SJSA1 (cell line): ENCODE data around the gene C10orf67. TPM values are rescaled to one million over a fixed set of nuclear protein-coding genes. Genes with fewer than 3 reads are reported as not detected.

Experiments used
- DNase-seq, 2 experiments: peaks; one replicate each; pipeline ENCODE4 v3.0.0-alpha.2; 2015 to 2020; ENCODE audit warnings: low spot score in 2 of 2, low read depth in 1 of 2
- H3K27ac ChIP-seq: fragments of 250-450 bp; sonication (Bioruptor Pico); 2 replicates; pipeline ENCODE4 v1.5.1; 2020; ENCODE audit warnings: mild to moderate bottlenecking, moderate library complexity
- H3K27me3 ChIP-seq: fragments of 250-450 bp; sonication (Bioruptor Pico); replicated peaks from 2 replicates; pipeline ENCODE4 v1.5.1; 2020; ENCODE audit warnings: mild to moderate bottlenecking, moderate library complexity
- H3K36me3 ChIP-seq: fragments of 250-450 bp; sonication (Bioruptor Pico); 2 replicates; pipeline ENCODE4 v1.5.1; 2020; ENCODE audit warnings: mild to moderate bottlenecking
- H3K4me1 ChIP-seq: fragments of 250-450 bp; sonication (Bioruptor Pico); replicated peaks from 2 replicates; pipeline ENCODE4 v1.6.1; 2021; ENCODE audit warnings: mild to moderate bottlenecking
- H3K4me3 ChIP-seq: fragments of 250-450 bp; sonication (Bioruptor Pico); 2 replicates; pipeline ENCODE4 v1.5.1; 2020; ENCODE audit warnings: mild to moderate bottlenecking
- H3K9me3 ChIP-seq: fragments of 250-450 bp; sonication (Bioruptor Pico); replicated peaks from 2 replicates; pipeline ENCODE4 v1.5.1; 2020; ENCODE audit warnings: mild to moderate bottlenecking
- total RNA-seq: library from RNA; depleted of rRNA; stranded (reverse); fragments of >200 nt; shearing (Covaris generic); gene quantifications from 2 replicates; pipeline ENCODE4 v1.2.3, GENCODE V29; 2014; rRNA removed

The C10orf67 gene
- total RNA-seq, 1 experiment from 2014 or later = not detected

DNA sequence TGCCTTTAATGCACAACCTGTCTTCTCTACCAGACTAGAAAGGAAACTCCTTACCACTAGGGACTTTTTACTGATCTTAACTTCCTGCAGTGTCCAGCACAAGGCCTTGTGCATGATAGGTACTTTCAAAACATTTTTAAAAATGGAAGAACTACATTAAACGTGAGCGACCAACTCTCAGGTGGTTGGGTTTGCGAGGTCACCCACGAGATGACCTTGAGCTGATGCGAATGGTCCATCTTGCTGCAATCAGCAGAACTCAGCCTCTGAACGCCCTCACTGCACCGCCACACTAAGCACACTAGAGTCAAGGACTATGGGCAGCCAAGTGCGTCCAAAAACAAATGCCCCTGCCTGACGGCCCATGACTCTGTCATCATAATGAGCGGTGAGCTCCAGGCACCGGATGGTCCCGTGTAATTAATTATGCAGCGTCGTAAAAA is 187.3 kb downstream of the C10orf67 start:
- DNase-seq = no peak
- H3K27me3 ChIP-seq = no peaks in the 10 kb centered on the region

DNA sequence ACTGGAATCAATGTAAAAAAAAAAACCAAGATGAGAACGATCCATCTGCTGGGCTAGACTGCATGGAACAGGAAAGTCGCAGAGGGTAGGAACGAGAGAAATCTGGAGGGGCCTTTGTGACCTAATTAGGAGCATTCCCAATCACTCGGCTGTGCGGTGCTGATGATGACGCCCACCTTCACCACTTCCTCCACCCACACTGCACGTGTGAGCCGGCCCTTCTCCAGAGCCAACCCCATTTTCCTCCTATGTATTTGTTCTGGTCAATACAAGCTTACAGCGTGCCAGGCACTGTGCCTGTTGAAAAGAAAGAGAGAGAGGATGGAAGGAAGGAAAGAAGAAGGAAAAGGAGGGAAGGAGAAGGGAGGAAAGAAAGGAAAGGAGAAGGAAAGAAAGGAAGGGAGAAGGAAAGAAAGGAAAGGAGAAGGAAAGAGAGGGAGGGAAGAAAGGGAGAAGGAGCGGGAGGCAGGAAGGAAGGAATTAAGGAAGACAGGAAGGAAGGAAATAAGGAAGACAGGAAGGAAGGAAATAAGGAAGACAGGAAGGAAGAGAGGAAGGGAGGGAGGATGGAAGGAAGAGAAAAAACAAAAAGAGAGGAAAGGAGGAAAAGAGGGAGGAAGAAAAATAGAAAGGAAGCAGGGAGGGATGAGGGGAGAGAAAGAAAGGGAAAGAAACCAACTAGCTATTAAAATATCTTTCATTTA is 188.0 kb downstream of the C10orf67 start:
- Histone ChIP-seq H3K27me3 (no peaks in the 10 kb centered on the region), H3K27ac (no peak overlapping the region), H3K36me3 (no peaks in the 10 kb centered on the region), H3K4me1 (no peaks in the 10 kb centered on the region), H3K9me3 (no peaks in the 10 kb centered on the region), H3K4me3 (no peak overlapping the region)
- DNase-seq = no peak

More for the DNA sequence above, 187.3 kb downstream of the C10orf67 start:
- H3K9me3 ChIP-seq = no peaks in the 10 kb centered on the region
- H3K36me3 ChIP-seq = no peaks in the 10 kb centered on the region
- H3K27ac ChIP-seq = no peak overlapping the region
- no peak overlapping the region for H3K4me3 ChIP-seq
- H3K4me1 ChIP-seq = no peaks in the 10 kb centered on the region

DNA sequence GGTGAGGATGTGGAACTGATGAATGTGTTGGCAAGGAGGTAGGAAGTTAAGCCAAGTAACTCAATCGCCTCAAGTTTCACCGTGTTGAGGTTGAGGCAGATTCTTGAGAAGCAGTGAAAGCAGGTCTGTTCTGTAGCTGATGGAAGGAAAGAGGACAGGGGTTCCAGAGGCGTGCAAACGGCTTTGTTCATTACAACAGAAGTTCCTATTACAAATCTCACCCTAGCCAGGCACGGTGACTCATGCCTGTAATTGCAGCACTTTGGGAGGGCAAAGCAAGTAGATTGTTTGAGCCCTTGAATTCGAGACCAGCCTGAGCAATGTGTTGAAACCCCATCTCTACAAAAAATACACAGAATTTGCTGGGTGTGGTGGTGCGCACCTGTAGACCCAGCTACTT is 189.4 kb downstream of the C10orf67 start:
- Histone ChIP-seq H3K9me3 (no peaks in the 10 kb centered on the region), H3K36me3 (no peaks in the 10 kb centered on the region), H3K4me1 (no peaks in the 10 kb centered on the region), H3K27ac (no peak overlapping the region), H3K4me3 (no peak overlapping the region), H3K27me3 (no peaks in the 10 kb centered on the region)
- DNase-seq = no peak

Other genes starting within 250 kb of the C10orf67 start
- gene MSRB2, start 249.2 kb downstream of the C10orf67 start, total RNA-seq = 12.2 and 17.1 TPM in 2 replicates
- gene PTF1A, start 152.5 kb downstream of the C10orf67 start, total RNA-seq = not detected in 2 replicates
- gene OTUD1, start 94.3 kb upstream of the C10orf67 start, total RNA-seq = 1.8 and 3.8 TPM in 2 replicates